Measurements from ENCODE around the gene ZDHHC5. TPM values are rescaled to one million over a fixed set of nuclear protein-coding genes. Genes with fewer than 3 reads are reported as not detected.

Gene ZDHHC5
- total RNA-seq, 2 donors from 2014 or later, result 80.2 to 82.1 TPM

DNA sequence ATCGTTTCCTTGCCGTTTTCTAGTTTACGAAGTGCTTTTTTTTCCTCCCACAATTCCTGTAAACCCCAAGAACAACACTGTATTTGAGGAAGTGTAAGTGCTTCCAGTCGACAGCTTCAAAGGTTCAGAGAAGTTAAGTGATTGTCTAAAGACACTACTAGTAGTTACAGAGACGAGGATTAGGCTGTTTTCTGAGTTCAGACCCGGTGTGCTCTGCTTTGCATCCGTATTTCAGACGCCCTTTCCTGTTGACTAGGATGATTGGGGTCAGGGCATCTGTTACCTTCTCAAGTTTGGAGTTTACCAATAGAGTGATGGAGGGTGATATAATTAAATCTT, 9.9 kb upstream of the ZDHHC5 start:
- Histone ChIP-seq H3K4me1 (peaks cover 9% of the 10 kb centered on the region), H3K27me3 (no peaks in the 10 kb centered on the region), H3K9ac (ENCODE audit: low read depth in 2 of 2, low read length in 2 of 2) (peak overlapping the region; percentile 44 to 76), H3K9me3 (no peaks in the 10 kb centered on the region), H3K27ac (peak overlapping the region; percentile 86), H3K36me3 (peaks cover 11% of the 10 kb centered on the region), H3K4me3 (peak overlapping the region; percentile 70)
- no peak for DNase-seq
- intact Hi-C loops (cut with DNase I), result no loop called here
- TF ChIP-seq, protein P1, sequence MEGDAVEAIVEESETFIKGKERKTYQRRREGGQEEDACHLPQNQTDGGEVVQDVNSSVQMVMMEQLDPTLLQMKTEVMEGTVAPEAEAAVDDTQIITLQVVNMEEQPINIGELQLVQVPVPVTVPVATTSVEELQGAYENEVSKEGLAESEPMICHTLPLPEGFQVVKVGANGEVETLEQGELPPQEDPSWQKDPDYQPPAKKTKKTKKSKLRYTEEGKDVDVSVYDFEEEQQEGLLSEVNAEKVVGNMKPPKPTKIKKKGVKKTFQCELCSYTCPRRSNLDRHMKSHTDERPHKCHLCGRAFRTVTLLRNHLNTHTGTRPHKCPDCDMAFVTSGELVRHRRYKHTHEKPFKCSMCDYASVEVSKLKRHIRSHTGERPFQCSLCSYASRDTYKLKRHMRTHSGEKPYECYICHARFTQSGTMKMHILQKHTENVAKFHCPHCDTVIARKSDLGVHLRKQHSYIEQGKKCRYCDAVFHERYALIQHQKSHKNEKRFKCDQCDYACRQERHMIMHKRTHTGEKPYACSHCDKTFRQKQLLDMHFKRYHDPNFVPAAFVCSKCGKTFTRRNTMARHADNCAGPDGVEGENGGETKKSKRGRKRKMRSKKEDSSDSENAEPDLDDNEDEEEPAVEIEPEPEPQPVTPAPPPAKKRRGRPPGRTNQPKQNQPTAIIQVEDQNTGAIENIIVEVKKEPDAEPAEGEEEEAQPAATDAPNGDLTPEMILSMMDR (IDR thresholded peaks at IDR 0.05), result no peak

DNA sequence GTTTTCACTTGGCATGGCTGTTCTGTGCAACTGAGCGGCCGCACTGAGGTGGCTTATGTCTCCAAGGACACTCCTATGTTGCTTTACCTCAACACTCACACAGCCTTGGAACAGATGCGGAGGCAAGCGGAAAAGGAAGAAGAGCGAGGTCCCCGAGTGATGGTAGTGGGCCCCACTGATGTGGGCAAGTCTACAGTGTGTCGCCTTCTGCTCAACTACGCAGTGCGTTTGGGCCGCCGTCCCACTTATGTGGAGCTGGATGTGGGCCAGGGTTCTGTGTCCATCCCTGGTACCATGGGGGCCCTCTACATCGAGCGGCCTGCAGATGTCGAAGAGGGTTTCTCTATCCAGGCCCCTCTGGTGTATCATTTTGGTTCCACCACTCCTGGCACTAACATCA, 8.2 kb upstream of the ZDHHC5 start:
- no peaks in the 10 kb centered on the region for H3K9me3 ChIP-seq
- TF ChIP-seq, protein P1 (IDR thresholded peaks at IDR 0.05), result no peak
- H3K36me3 ChIP-seq, result peaks cover 11% of the 10 kb centered on the region
- no peaks in the 10 kb centered on the region for H3K27me3 ChIP-seq
- peaks cover 9% of the 10 kb centered on the region for H3K4me1 ChIP-seq
- intact Hi-C loops (cut with DNase I), result no loop called here
- no peak for DNase-seq
- no peak overlapping the region for H3K27ac ChIP-seq
- no peak overlapping the region for H3K9ac ChIP-seq (ENCODE audit: low read depth in 2 of 2, low read length in 2 of 2)
- no peak overlapping the region for H3K4me3 ChIP-seq

GRCh38 chr11:57662893-57663292, 5.0 kb upstream of the ZDHHC5 start:
- intact Hi-C loops (cut with DNase I), result no loop called here
- peaks cover 9% of the 10 kb centered on the region for H3K4me1 ChIP-seq
- H3K27ac ChIP-seq, result no peak overlapping the region
- H3K9me3 ChIP-seq, result no peaks in the 10 kb centered on the region
- H3K4me3 ChIP-seq, result no peak overlapping the region
- TF ChIP-seq, protein P1 (IDR thresholded peaks at IDR 0.05), result no peak
- H3K36me3 ChIP-seq, result peaks cover 11% of the 10 kb centered on the region
- DNase-seq, result no peak
- H3K27me3 ChIP-seq, result no peaks in the 10 kb centered on the region
- H3K9ac ChIP-seq (ENCODE audit: low read depth in 2 of 2, low read length in 2 of 2), result no peak overlapping the region

- TF ChIP-seq, protein P1 (IDR thresholded peaks at IDR 0.05), result no peak
- Histone ChIP-seq H3K27ac (no peak overlapping the region), H3K4me1 (no peaks in the 10 kb centered on the region), H3K27me3 (no peaks in the 10 kb centered on the region), H3K36me3 (peaks cover 11% of the 10 kb centered on the region), H3K9ac (ENCODE audit: low read depth in 2 of 2, low read length in 2 of 2) (no peak overlapping the region), H3K4me3 (no peak overlapping the region), H3K9me3 (no peaks in the 10 kb centered on the region)
- intact Hi-C loops (cut with DNase I), result no loop called here
- DNase-seq, result no peak
Measured at GRCh38 chr11:57663975-57664374, 3.9 kb upstream of the ZDHHC5 start.

DNA sequence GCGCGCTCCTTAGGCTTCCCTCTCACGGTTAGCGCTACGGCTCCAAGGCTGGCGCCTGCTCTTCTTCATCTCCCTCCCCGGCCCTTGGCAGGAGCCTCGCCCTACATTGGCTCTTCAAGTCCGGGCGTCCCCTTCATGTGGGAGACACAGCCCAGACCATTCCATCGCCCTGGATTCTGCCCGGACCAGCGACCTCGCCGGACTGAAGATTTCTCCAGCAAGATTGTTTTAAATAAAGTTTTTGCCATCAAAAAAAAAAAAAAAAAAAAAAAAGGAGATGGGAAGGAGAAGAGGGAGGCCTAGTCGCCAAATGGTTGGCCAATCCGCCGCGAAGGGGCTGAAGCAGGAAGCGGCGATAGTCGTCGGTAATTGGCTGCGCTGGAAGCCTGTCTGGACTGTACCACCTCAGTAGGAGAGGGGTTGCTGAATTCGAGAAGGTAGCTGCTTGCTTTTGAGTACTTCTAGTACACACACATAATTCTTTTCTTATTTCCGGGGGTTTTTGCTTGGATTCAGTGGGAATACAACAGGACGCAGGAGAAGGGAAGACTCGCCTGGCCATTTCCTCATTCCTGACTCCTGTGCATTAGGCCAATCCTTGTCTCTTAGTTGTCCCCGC, 688 bp upstream of the ZDHHC5 start:
- H3K27me3 ChIP-seq, result no peaks in the 10 kb centered on the region
- TF ChIP-seq, protein P1 (IDR thresholded peaks at IDR 0.05), result no peak
- DNase-seq, result peak; percentile 95
- peak overlapping the region; percentile 99 for H3K27ac ChIP-seq
- H3K9ac ChIP-seq (ENCODE audit: low read depth in 2 of 2, low read length in 2 of 2), result peak overlapping the region; percentile 48 to 98
- H3K4me3 ChIP-seq, result peak overlapping the region; percentile 97
- peaks cover 5% of the 10 kb centered on the region for H3K4me1 ChIP-seq
- intact Hi-C loops (cut with DNase I), result no loop called here
- H3K36me3 ChIP-seq, result no peaks in the 10 kb centered on the region
- H3K9me3 ChIP-seq, result no peaks in the 10 kb centered on the region

All from colonic mucosa (tissue), 4 donors.